GM18508 (cell line): ENCODE measurements around the gene ABCC3.
"Not testable (repeated sequence)": the region's sequence is repeated elsewhere in the genome, so short reads cannot be mapped to it uniquely, and the experiment has no call there.

Source experiments
- ATAC-seq: cut with Tn5 transposase; IDR thresholded peaks from one replicate; pipeline ENCODE4 v1.9.1; 2021; ENCODE audit warnings: moderate number of reproducible peaks; ENCODE audit not compliant: insufficient read depth, unreplicated experiment

The ABCC3 gene

DNA sequence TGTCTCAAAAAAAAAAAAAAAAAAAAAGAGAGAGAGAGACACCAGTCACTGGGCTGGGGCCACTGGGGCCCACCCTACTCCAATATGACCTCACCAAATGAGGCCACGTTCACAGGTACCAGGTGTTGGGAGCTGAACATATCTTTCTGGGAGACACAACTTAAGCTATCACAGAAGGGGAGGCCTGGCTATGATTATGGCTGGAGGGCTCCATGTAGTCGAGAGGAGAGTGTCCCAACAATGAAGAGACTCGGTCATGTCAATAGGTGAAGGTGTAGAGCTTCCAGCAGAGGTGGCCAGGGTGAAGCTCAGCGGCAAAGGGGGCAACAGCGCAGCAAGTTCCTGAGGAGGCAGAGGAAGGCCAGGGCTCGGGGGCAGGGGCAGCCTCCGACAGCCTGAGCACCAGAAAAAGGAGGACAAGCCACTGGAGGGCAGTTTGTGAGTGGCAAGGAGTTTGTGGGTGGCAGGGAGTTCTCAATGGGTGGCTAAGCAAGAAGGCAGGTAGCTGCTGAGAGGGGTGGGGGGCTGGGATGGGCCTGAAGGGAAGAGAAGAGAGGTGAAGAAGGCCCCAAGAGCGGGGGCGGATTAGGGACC lies 28.0 kb downstream of the ABCC3 start:
- no peak for ATAC-seq

DNA sequence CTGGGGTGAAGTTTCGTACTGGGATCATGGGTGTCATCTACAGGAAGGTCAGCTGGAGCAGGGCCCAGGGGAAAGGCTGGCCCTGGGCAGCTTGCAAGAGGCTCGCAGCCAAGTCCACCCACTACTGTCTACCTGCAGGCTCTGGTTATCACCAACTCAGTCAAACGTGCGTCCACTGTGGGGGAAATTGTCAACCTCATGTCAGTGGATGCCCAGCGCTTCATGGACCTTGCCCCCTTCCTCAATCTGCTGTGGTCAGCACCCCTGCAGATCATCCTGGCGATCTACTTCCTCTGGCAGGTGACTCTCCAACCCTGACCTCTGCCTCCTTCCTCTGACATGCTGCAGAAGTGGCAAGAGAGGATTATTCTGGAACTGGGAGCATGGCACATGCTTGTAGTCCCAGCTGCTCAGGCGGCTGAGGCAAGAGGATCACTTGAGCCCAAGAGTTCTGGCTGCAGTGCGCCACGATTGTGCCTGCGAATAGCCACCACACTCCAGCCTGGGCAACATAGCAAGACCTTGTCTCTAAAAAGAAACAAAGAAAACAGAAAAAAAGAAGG lies 29.2 kb downstream of the ABCC3 start:
- no peak for ATAC-seq

DNA sequence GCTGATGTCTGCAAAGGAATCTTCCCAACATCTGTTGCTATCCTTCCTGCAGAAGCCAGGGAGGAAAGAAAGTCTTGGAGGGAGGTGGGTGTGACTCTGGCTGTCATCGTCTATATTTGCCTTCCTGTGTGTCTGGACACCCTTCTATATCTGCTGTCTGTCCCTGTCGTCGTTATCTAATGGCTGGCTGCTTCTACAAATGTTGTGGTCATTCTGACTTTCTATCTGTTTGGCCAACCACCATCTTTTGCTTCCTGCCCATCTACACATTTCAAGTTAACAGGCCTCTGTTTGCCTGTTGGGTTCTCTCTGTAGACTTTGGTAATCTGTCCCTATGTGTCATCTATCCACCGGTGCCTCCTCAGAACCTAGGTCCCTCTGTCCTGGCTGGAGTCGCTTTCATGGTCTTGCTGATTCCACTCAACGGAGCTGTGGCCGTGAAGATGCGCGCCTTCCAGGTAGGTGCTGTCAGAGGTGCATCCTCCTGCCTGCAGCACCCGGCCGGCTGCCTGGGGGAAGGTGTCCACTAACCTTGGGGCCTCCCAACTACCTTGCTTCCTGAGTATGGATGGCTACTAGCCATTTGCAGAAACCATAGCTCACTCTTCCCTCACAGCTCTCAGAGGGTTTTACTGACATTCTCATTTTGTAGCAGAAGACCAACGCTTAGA lies 30.2 kb downstream of the ABCC3 start:
- no peak for ATAC-seq

GRCh38 chr17:50665838-50666237 lies 31.2 kb downstream of the ABCC3 start:
- ATAC-seq = no peak

DNA sequence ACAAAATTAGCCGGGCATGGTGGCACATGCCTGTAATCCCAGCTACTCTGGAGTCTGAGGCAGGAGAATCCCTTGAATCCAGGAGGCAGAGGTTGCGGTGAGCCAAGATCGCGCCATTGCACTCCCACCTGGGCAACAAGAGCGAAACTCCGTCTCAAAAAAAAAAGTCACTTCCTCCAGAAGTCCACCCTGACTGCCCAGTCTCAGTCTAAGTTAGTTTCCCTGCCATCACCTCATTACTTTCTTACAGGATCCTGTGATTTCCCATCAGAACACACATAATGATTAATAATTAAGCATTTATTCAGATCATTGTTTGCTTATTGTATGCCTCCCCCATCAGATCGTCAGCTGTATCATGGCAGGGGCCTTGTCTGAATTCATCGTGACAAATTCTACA lies 31.6 kb downstream of the ABCC3 start:
- no peak for ATAC-seq

DNA sequence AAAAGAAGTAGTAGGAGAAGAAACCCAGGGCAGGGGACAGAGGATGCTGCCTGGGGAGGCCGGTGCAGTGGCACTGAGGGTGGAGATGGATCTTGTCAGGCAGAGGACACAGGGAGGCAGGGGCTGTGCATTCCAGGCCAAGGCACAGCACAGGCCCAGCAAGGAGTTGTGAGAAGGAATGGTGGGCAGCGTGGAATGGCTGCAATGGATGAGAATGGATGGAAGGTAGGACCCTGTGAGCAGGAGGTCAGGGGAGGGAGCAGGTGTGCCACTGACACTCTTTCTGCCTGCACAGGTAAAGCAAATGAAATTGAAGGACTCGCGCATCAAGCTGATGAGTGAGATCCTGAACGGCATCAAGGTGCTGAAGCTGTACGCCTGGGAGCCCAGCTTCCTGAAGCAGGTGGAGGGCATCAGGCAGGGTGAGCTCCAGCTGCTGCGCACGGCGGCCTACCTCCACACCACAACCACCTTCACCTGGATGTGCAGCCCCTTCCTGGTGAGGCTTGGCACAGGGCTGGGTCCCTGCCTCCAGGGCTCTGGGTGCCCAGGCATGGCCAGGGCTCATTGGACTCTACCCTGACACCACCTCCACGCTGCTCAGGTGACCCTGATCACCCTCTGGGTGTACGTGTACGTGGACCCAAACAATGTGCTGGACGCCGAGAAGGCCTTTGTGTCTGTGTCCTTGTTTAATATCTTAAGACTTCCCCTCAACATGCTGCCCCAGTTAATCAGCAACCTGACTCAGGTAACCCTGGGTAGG lies 32.8 kb downstream of the ABCC3 start:
- ATAC-seq = no peak

DNA sequence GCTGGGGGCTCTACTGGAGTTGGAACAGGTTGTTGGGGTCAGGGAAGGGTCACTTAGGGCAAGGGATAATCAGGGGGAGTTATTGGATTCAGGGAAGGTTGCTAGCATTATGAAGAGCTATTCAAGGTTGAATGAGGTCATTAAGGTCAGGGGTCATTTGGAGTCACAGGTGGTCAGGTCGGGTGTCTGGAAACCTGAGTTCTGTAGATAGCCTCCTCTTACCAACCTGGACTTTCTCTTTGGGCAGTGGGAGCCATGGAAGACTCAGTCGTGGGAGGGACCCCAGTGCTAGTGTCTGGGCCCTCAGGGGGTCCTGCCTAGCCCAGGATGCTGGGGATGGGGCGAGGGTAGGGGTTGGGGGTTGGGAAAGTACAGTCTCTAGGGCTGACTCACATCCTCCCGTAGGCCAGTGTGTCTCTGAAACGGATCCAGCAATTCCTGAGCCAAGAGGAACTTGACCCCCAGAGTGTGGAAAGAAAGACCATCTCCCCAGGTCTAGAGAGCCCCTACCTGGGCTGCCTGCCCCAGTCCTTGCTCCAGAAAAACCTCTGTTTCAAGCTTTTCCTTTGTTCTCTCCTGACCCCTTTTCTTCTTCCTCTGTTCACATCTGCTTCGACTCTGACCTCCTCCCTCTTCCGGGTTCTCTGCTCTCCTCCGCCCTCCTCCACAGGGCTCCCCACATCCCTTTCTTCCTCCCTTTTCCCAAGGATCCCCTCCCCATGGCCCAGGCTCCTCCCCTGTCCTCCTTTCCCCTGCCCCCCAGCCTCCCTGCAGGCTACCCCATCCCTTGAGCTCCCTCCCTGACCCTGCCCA lies 33.5 kb downstream of the ABCC3 start:
- no peak for ATAC-seq

DNA sequence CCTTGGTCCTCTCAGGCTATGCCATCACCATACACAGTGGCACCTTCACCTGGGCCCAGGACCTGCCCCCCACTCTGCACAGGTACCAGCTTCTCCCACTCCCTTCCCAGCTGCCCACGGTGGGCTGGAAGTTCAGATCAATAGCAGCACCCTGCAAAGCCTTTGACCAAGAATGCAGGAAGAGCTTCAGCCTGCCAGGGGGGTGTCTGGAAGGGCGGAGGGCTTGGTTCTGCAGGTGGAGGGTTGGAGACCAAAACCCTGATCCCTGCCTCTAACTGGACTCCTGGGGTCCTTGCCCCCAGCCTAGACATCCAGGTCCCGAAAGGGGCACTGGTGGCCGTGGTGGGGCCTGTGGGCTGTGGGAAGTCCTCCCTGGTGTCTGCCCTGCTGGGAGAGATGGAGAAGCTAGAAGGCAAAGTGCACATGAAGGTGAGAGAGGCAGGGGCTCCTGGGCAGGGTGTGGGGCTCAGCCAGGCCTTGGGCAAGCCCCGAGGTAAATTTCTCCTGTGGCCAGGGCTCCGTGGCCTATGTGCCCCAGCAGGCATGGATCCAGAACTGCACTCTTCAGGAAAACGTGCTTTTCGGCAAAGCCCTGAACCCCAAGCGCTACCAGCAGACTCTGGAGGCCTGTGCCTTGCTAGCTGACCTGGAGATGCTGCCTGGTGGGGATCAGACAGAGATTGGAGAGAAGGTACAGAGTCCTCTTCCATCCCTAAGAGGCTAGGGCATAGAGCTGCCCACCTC lies 34.3 kb downstream of the ABCC3 start:
- no peak for ATAC-seq

- no peak for ATAC-seq
Measured at GRCh38 chr17:50672071-50672470, 37.4 kb downstream of the ABCC3 start.

GRCh38 chr17:50672831-50673551 lies 38.3 kb downstream of the ABCC3 start:
- no peak for ATAC-seq

GRCh38 chr17:50675190-50675589 lies 40.5 kb downstream of the ABCC3 start:
- no peak for ATAC-seq

GRCh38 chr17:50675627-50676026 lies 40.9 kb downstream of the ABCC3 start:
- ATAC-seq = no peak

DNA sequence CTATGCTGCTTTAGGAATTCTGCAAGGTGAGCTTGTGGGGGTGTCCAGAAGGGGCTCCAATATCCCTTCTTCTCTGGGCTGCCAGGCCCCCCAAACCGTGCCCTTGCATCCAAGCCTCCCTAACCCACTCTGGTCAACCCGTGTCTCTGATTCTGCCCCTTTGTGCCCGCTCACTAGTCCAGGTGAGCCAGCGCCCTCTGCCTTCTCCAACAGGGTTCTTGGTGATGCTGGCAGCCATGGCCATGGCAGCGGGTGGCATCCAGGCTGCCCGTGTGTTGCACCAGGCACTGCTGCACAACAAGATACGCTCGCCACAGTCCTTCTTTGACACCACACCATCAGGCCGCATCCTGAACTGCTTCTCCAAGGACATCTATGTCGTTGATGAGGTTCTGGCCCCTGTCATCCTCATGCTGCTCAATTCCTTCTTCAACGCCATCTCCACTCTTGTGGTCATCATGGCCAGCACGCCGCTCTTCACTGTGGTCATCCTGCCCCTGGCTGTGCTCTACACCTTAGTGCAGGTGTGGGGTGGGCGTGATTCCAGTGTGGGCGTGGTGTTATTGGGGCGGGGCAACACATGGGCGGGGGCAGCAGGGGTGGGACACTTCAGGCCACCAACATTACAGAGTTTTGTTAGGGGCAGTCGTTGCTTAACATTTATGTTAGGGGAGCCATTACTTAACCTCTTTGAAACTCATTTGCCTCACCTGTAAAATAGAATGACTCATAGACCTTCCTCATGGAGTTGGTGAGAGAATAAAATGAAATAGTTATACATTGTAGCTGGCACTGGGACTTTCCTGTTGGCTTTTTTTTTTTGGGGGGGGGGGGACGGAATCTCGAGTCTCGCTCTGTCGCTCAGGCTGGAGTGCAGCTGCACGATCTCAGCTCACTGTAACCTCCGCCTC lies 41.6 kb downstream of the ABCC3 start:
- no peak for ATAC-seq

DNA sequence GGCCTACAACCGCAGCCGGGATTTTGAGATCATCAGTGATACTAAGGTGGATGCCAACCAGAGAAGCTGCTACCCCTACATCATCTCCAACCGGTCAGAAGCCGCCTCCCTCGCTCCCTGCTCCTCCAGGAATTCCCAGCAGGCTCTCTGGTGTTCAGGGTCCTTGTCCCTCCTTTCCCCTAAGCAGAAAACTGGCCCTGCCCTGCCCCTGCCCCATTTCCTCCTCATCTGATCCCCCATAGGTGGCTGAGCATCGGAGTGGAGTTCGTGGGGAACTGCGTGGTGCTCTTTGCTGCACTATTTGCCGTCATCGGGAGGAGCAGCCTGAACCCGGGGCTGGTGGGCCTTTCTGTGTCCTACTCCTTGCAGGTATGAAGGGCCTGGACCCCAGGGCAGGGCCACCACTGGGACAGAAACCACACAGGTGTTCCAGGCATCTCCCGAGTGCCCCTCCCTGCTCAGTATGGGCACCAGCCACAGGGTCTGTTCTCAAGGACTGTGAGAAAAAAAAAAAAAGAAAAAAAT lies 43.2 kb downstream of the ABCC3 start:
- ATAC-seq = no peak

DNA sequence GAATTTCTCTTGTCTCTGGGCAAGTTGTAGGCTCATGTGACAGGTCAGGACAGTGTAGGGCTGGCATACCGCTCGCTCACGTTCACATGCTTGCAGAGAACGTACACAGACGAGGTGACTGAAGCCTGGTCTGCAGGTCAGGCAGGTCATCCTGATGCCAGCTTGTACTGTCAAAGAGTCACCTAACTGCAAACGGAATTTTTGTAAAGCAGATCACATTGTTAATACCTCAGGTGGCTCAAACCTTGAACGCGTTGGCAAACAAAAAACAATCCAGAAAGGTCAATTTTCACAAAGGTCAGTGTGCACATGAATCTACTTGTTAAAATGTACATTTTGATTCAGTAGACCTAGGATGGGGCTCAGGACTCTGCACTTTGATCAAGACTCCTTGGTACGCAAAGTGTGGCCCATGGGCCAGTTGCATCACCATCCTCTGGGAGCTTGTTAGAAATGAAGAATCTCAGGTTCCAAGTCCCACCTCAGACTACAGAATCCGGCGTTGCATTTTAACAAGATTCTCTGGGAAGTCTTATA lies 44.4 kb downstream of the ABCC3 start:
- ATAC-seq = no peak

DNA sequence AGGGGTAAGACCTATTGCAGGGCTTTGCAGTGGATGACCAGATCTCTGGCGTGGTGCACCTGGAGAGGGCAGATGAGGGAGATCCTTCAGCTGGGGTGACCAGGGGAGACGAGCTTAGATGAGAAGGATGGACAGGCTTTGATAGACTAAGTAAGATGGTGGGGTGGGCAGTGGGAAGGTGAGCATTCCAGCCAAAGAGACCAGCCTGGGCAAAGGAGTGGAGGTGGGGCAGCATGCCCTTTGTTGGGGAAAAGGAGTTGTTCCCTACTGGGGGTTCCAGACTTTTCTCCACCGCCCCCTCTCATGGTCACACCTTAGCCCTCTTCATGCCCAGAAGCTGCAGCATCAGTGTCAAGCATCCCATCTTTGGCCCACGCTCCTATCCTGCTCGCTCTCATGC lies 45.4 kb downstream of the ABCC3 start:
- no peak for ATAC-seq

GRCh38 chr17:50680543-50681262 lies 46.0 kb downstream of the ABCC3 start:
- ATAC-seq = not testable (repeated sequence)
